ENCODE results near the gene ITPR3.

The ITPR3 gene

DNA sequence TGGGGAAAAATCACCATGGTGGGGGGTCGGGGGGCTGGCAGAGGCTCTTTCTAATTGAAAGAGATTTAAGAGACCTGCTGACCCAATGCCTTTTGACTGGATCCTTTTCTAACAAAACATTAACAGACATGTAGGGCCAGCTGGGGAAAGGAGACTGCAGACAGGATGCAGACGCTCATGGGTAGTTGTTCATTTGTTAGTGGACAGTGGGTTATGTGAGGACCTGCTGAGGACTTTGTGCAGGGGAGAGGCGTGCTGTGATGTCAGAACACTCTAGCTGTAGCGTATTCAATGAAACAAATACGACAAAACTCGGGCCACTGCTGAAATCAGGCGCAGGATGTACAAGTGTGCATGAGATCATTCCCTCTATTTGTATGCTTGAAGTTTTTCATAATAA is 124.4 kb downstream of the ITPR3 start:
- H3K4me3 ChIP-seq (ENCODE audit: low read length in 2 of 2): peak overlapping the region in 1 of 2 donors; percentile 1
- H3K9me3 ChIP-seq (ENCODE audit: control insufficient read depth in 2 of 2, low read length in 2 of 2): no peaks in the 10 kb centered on the region
- H3K4me1 ChIP-seq (ENCODE audit: control insufficient read depth in 2 of 2, insufficient read depth in 2 of 2, low read length in 2 of 2): peaks cover 14 to 24% of the 10 kb centered on the region in 2 donors
- H3K27ac ChIP-seq (ENCODE audit: low read depth in 2 of 2, low read length in 2 of 2): peak overlapping the region; percentile 66 to 77
- no peaks in the 10 kb centered on the region for H3K36me3 ChIP-seq (ENCODE audit: control insufficient read depth in 2 of 2, insufficient read depth in 2 of 2, low read length in 2 of 2)
- H3K9ac ChIP-seq (ENCODE audit: low read depth in 1 of 2, low read length in 2 of 2): peak overlapping the region; percentile 17 to 60
- H3K27me3 ChIP-seq (ENCODE audit: control insufficient read depth in 2 of 2, insufficient read depth in 2 of 2, low read length in 2 of 2): no peaks in the 10 kb centered on the region

Data from mucosa of rectum (tissue), 2 donors.